ENCODE measurements around the gene SLC13A2. TPM values are rescaled to one million over a fixed set of nuclear protein-coding genes. Genes with fewer than 3 reads are reported as not detected.

The SLC13A2 gene
- total and polyA plus RNA-seq, 4 donors: 23.8 TPM; not detected in 3

GRCh38 chr17:28505986-28506665, 32.7 kb downstream of the SLC13A2 start, which contains the start of gene FOXN1:
FOXN1 (plus strand) TSS chr17:28506348; CDS start chr17:28523970, 17,622 bp downstream.
- H3K27ac ChIP-seq (ENCODE audit: low read depth in 1 of 2, low read length in 2 of 2): no peak within 1 kb of the TSS
- H3K4me3 ChIP-seq (ENCODE audit: low read length in 2 of 2): no peak within 1 kb of the TSS
- DNase-seq (no peak), ATAC-seq (ENCODE audit: low FRiP score) (no peak)
- no peaks in the 10 kb centered on the region for H3K27me3 ChIP-seq (ENCODE audit: control insufficient read depth in 1 of 2, insufficient read depth in 2 of 2, low read length in 1 of 2)
- 87% methylated on average over 28 of the region's 28 CpGs for WGBS, 2 donors
- H3K36me3 ChIP-seq (ENCODE audit: control insufficient read depth in 1 of 2, insufficient read depth in 2 of 2, low read length in 1 of 2): no peaks in the 10 kb centered on the region
- H3K9me3 ChIP-seq (ENCODE audit: control insufficient read depth, low read length): no peaks in the 10 kb centered on the region
- intact Hi-C loops (cut with DNase I): no loop called here
- no peaks in the 10 kb centered on the region for H3K4me1 ChIP-seq (ENCODE audit: control insufficient read depth in 1 of 2, insufficient read depth in 2 of 2, low read length in 2 of 2)

DNA sequence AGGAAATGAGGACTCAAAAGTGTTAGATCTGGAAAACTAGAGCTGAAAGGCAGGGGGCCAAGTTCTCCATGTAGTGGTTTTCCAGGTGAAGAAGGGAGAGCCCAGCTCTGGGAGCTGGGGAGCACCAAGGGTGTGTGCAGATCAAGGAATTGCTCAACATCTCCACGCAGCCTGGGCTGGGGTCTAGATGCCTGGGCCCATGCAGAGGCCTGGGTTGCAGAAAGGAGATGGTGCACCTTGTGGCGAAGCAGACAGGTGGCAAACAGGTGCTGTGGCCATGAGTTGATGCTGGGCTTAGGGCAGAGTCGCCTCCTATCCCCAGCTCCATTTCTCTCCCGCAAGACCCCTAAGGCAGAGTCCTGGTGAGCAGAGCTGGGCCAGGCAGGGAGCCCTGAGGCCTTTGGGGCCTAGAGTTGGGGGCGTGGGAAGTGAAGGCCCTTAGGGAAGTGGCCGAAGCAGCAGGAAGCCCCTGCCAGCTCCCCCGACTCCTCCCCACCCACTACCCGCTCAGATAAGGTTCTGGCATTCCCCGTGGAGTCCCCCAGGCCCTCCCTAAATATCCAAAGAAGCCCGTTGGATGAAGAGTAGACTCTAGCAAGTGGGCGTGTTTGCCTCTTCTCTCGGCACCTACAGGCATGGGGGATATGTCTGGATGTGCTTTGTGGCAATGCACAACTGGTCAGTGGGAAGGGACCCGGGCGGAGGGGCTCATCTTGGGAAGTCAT, 33.5 kb downstream of the SLC13A2 start:
- intact Hi-C loops (cut with DNase I): no loop called here
- no peak for ATAC-seq (ENCODE audit: low FRiP score)
- WGBS, 2 donors: 83 to 85% methylated on average over 13 to 14 of the region's 14 CpGs
- no peak for DNase-seq
- Histone ChIP-seq H3K4me3 (ENCODE audit: low read length in 2 of 2) (no peak overlapping the region), H3K36me3 (ENCODE audit: control insufficient read depth in 1 of 2, insufficient read depth in 2 of 2, low read length in 1 of 2) (no peaks in the 10 kb centered on the region), H3K4me1 (ENCODE audit: control insufficient read depth in 1 of 2, insufficient read depth in 2 of 2, low read length in 2 of 2) (no peaks in the 10 kb centered on the region), H3K27me3 (ENCODE audit: control insufficient read depth in 1 of 2, insufficient read depth in 2 of 2, low read length in 1 of 2) (no peaks in the 10 kb centered on the region), H3K9me3 (ENCODE audit: control insufficient read depth, low read length) (no peaks in the 10 kb centered on the region), H3K27ac (ENCODE audit: low read depth in 1 of 2, low read length in 2 of 2) (no peak overlapping the region)

GRCh38 chr17:28507567-28508203, 34.2 kb downstream of the SLC13A2 start:
- DNase-seq: no peak
- ATAC-seq (ENCODE audit: low FRiP score): no peak
- H3K4me1 ChIP-seq (ENCODE audit: control insufficient read depth in 1 of 2, insufficient read depth in 2 of 2, low read length in 2 of 2): no peaks in the 10 kb centered on the region
- no peak overlapping the region for H3K4me3 ChIP-seq (ENCODE audit: low read length in 2 of 2)
- no peaks in the 10 kb centered on the region for H3K9me3 ChIP-seq (ENCODE audit: control insufficient read depth, low read length)
- H3K36me3 ChIP-seq (ENCODE audit: control insufficient read depth in 1 of 2, insufficient read depth in 2 of 2, low read length in 1 of 2): no peaks in the 10 kb centered on the region
- no peak overlapping the region for H3K27ac ChIP-seq (ENCODE audit: low read depth in 1 of 2, low read length in 2 of 2)
- H3K27me3 ChIP-seq (ENCODE audit: control insufficient read depth in 1 of 2, insufficient read depth in 2 of 2, low read length in 1 of 2): no peaks in the 10 kb centered on the region
- intact Hi-C loops (cut with DNase I): no loop called here
- WGBS, 2 donors: 27 to 30% methylated on average over 18 to 24 of the region's 24 CpGs

GRCh38 chr17:28508211-28508724, 34.8 kb downstream of the SLC13A2 start:
- ATAC-seq (ENCODE audit: low FRiP score): no peak
- 64 to 76% methylated on average over 11 of the region's 11 CpGs for WGBS, 2 donors

DNA sequence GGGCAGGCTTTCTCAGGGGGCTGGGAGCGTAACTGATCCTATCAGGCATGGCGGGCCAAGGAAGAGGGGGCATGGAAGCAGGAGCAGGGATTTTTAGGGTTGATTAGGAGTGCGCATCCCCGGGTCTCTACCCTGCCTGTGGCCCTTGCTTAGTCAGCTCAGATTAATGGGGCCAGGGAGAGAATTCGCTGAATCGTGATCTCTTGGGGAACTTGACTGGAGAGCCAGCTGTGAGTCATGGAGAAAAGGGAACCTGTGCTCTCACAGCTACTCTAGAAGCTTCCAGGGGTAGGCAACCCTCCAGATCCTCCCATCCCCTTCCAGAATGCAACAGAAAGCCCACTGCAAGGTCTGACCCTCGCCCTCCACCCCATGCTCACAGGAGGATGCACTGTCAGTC, 36.3 kb downstream of the SLC13A2 start:
- ATAC-seq (ENCODE audit: low FRiP score) (no peak), DNase-seq (no peak)
- 72 to 78% methylated on average over 7 of the region's 7 CpGs for WGBS, 2 donors
- H3K27ac ChIP-seq (ENCODE audit: low read depth in 1 of 2, low read length in 2 of 2): no peak overlapping the region
- no peaks in the 10 kb centered on the region for H3K4me1 ChIP-seq (ENCODE audit: control insufficient read depth in 1 of 2, insufficient read depth in 2 of 2, low read length in 2 of 2)
- H3K4me3 ChIP-seq (ENCODE audit: low read length in 2 of 2): no peak overlapping the region
- intact Hi-C loops (cut with DNase I): no loop called here
- H3K27me3 ChIP-seq (ENCODE audit: control insufficient read depth in 1 of 2, insufficient read depth in 2 of 2, low read length in 1 of 2): no peaks in the 10 kb centered on the region
- no peaks in the 10 kb centered on the region for H3K36me3 ChIP-seq (ENCODE audit: control insufficient read depth in 1 of 2, insufficient read depth in 2 of 2, low read length in 1 of 2)
- no peaks in the 10 kb centered on the region for H3K9me3 ChIP-seq (ENCODE audit: control insufficient read depth, low read length)

More at GRCh38 chr17:28508211-28508724, 34.8 kb downstream of the SLC13A2 start:
- no peak for DNase-seq
- Histone ChIP-seq H3K27me3 (ENCODE audit: control insufficient read depth in 1 of 2, insufficient read depth in 2 of 2, low read length in 1 of 2) (no peaks in the 10 kb centered on the region), H3K9me3 (ENCODE audit: control insufficient read depth, low read length) (no peaks in the 10 kb centered on the region), H3K4me3 (ENCODE audit: low read length in 2 of 2) (no peak overlapping the region), H3K27ac (ENCODE audit: low read depth in 1 of 2, low read length in 2 of 2) (no peak overlapping the region), H3K4me1 (ENCODE audit: control insufficient read depth in 1 of 2, insufficient read depth in 2 of 2, low read length in 2 of 2) (no peaks in the 10 kb centered on the region), H3K36me3 (ENCODE audit: control insufficient read depth in 1 of 2, insufficient read depth in 2 of 2, low read length in 1 of 2) (no peaks in the 10 kb centered on the region)
- intact Hi-C loops (cut with DNase I): no loop called here

DNA sequence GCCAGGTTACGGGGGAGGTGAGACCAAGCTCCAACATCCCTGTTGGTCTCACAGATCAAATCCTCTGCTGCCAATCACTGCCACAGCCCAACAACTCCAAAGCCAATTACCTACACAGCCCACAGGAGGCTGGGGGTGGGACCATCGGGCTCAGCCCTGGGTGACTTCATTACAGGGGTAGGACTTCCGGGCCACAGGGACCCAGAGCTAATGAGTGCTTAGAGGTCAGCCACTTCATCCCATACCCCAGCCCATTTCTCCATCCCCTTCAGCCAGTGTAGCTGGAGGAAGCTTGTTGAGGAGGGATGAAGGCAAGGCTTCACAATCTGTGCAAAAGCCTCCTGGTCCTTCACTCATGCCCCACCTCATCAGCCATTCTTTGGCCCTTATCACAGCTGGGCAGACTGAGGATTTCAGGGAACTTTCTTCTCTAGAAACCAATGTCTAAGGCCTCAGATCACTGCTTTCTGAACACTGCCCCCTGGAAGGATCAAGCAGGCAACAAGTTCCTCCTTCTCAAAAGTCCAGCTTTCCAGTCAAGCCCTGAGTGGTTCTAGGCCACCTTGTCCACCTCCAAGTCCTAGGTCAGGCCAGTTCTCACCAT, 38.5 kb downstream of the SLC13A2 start:
- intact Hi-C loops (cut with DNase I): no loop called here
- DNase-seq (no peak), ATAC-seq (ENCODE audit: low FRiP score) (no peak)
- Histone ChIP-seq H3K4me1 (ENCODE audit: control insufficient read depth in 1 of 2, insufficient read depth in 2 of 2, low read length in 2 of 2) (no peaks in the 10 kb centered on the region), H3K9me3 (ENCODE audit: control insufficient read depth, low read length) (no peaks in the 10 kb centered on the region), H3K27ac (ENCODE audit: low read depth in 1 of 2, low read length in 2 of 2) (no peak overlapping the region), H3K27me3 (ENCODE audit: control insufficient read depth in 1 of 2, insufficient read depth in 2 of 2, low read length in 1 of 2) (no peaks in the 10 kb centered on the region), H3K36me3 (ENCODE audit: control insufficient read depth in 1 of 2, insufficient read depth in 2 of 2, low read length in 1 of 2) (no peaks in the 10 kb centered on the region), H3K4me3 (ENCODE audit: low read length in 2 of 2) (no peak overlapping the region)
- WGBS, 2 donors: 82% methylated on average over 3 of the region's 3 CpGs

GRCh38 chr17:28513476-28513875, 40.0 kb downstream of the SLC13A2 start:
- no peaks in the 10 kb centered on the region for H3K36me3 ChIP-seq (ENCODE audit: control insufficient read depth in 1 of 2, insufficient read depth in 2 of 2, low read length in 1 of 2)
- ATAC-seq (ENCODE audit: low FRiP score) (no peak), DNase-seq (no peak)
- H3K27ac ChIP-seq (ENCODE audit: low read depth in 1 of 2, low read length in 2 of 2): no peak overlapping the region
- H3K4me3 ChIP-seq (ENCODE audit: low read length in 2 of 2): no peak overlapping the region
- no peaks in the 10 kb centered on the region for H3K9me3 ChIP-seq (ENCODE audit: control insufficient read depth, low read length)
- H3K4me1 ChIP-seq (ENCODE audit: control insufficient read depth in 1 of 2, insufficient read depth in 2 of 2, low read length in 2 of 2): no peaks in the 10 kb centered on the region
- intact Hi-C loops (cut with DNase I): no loop called here
- no peaks in the 10 kb centered on the region for H3K27me3 ChIP-seq (ENCODE audit: control insufficient read depth in 1 of 2, insufficient read depth in 2 of 2, low read length in 1 of 2)
- 61 to 67% methylated on average over 7 of the region's 7 CpGs for WGBS, 2 donors

GRCh38 chr17:28514561-28515002, 41.1 kb downstream of the SLC13A2 start:
- Histone ChIP-seq H3K4me1 (ENCODE audit: control insufficient read depth in 1 of 2, insufficient read depth in 2 of 2, low read length in 2 of 2) (no peaks in the 10 kb centered on the region), H3K27ac (ENCODE audit: low read depth in 1 of 2, low read length in 2 of 2) (no peak overlapping the region), H3K4me3 (ENCODE audit: low read length in 2 of 2) (no peak overlapping the region), H3K36me3 (ENCODE audit: control insufficient read depth in 1 of 2, insufficient read depth in 2 of 2, low read length in 1 of 2) (no peaks in the 10 kb centered on the region), H3K9me3 (ENCODE audit: control insufficient read depth, low read length) (no peaks in the 10 kb centered on the region), H3K27me3 (ENCODE audit: control insufficient read depth in 1 of 2, insufficient read depth in 2 of 2, low read length in 1 of 2) (no peaks in the 10 kb centered on the region)
- intact Hi-C loops (cut with DNase I): no loop called here
- WGBS, 2 donors: 56 to 57% methylated on average over 16 of the region's 16 CpGs
- ATAC-seq (ENCODE audit: low FRiP score) (no peak), DNase-seq (no peak)

All from aorta (tissue), 5 donors.